MM.1S (cell line): ENCODE measurements around the gene ANKH.

Source experiments
- CTCF ChIP-seq: fragments of 300-600 bp; sonication (generic); IDR thresholded peaks from 2 replicates; pipeline ENCODE4 v1.5.1; 2016; ENCODE audit warnings: antibody characterized with exemption, low read length, mixed read lengths
- EZH2 ChIP-seq: fragments of 300-600 bp; sonication (generic); optimal IDR thresholded peaks from 2 replicates; pipeline ENCODE3; 2017; ENCODE audit warnings: low read depth, mild to moderate bottlenecking, antibody characterized with exemption, low read length, mixed read lengths
- EZH2phosphoT487 ChIP-seq: fragments of 300-600 bp; sonication (generic); IDR thresholded peaks from 2 replicates; pipeline ENCODE4 v1.6.1; 2018; ENCODE audit warnings: antibody characterized with exemption, low read length

GRCh38 chr5:14824499-14824898 is 47.1 kb downstream of the ANKH start:
- TF ChIP-seq CTCF (no peak), EZH2 (no peak), EZH2phosphoT487 (no peak)
